Activated T-helper 1 cell treated with anti-CD3 and anti-CD28 coated beads, Interleukin-2, amount 50 U/mL, for 16 hours (primary cell): Measurements from ENCODE around the gene USP5.

Experiments used
- DNase-seq, 2 donors: peaks; one replicate each; pipeline ENCODE4 v3.0.0-alpha.2; 2020; ENCODE audit warnings: low read depth in 1 of 2, low spot score in 1 of 2

USP5 gene

GRCh38 chr12:6840761-6841515, 11.0 kb upstream of the USP5 start, which contains the start of gene GNB3:
Gene GNB3 (plus strand): TSS chr12:6840925. CDS start chr12:6841288, 363 bp downstream.
- no peak for DNase-seq

- DNase-seq = no peak
These were observed 9.9 kb upstream of the USP5 start for GRCh38 chr12:6842075-6842474.

DNA sequence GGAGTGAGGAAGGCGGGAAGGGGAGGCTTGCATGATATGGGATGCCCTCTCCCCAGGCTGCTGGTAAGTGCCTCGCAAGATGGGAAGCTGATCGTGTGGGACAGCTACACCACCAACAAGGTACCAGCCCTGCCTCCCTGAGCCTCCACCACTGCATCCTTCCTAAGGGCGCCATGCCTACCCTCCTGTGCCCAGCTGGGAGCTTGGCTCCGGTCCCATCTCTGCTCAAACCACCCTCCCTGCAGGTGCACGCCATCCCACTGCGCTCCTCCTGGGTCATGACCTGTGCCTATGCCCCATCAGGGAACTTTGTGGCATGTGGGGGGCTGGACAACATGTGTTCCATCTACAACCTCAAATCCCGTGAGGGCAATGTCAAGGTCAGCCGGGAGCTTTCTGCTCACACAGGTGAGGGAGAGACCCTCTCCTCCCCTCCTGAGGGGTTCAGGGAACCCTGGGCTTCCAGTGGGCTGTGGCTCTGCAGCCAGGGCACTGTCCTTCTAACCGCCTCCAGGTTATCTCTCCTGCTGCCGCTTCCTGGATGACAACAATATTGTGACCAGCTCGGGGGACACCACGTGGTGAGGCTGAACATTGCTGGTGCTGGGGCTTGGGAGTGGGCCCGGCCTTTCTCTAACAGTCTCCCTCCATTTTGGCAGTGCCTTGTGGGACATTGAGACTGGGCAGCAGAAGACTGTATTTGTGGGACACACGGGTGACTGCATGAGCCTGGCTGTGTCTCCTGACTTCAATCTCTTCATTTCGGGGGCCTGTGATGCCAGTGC, 8.6 kb upstream of the USP5 start:
- no peak for DNase-seq

GRCh38 chr12:6845395-6845794, 6.6 kb upstream of the USP5 start:
- no peak for DNase-seq

DNA sequence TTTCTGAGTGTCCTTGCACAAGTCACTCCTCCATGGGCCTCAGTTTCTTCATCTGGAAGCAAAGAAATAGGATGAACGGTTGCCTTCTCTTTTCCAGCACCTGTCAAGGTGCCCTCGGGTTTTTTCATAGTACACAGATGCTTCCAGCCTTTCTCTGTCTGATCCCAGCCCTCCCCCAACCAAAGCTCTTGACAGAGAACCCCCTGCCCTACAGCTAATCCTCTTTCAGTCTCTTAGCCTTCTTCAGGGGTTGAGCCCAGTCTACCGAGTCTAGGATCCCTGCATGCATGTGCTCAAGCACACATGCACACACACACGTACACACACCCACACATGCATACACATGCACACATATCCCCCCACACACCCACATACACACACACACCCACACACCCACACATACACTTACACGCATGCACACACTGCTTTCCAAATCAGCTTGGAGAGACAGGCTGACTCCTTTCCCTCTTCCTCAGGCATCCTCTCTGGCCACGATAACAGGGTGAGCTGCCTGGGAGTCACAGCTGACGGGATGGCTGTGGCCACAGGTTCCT, 5.6 kb upstream of the USP5 start:
- DNase-seq = no peak

GRCh38 chr12:6847676-6848075, 4.3 kb upstream of the USP5 start:
- DNase-seq = no peak

GRCh38 chr12:6849427-6849826, 2.5 kb upstream of the USP5 start:
- no peak for DNase-seq

- DNase-seq = no peak
These were observed 1.9 kb upstream of the USP5 start for GRCh38 chr12:6849976-6850560.

- no peak for DNase-seq
These were observed 1.2 kb upstream of the USP5 start for GRCh38 chr12:6850796-6851152.

DNA sequence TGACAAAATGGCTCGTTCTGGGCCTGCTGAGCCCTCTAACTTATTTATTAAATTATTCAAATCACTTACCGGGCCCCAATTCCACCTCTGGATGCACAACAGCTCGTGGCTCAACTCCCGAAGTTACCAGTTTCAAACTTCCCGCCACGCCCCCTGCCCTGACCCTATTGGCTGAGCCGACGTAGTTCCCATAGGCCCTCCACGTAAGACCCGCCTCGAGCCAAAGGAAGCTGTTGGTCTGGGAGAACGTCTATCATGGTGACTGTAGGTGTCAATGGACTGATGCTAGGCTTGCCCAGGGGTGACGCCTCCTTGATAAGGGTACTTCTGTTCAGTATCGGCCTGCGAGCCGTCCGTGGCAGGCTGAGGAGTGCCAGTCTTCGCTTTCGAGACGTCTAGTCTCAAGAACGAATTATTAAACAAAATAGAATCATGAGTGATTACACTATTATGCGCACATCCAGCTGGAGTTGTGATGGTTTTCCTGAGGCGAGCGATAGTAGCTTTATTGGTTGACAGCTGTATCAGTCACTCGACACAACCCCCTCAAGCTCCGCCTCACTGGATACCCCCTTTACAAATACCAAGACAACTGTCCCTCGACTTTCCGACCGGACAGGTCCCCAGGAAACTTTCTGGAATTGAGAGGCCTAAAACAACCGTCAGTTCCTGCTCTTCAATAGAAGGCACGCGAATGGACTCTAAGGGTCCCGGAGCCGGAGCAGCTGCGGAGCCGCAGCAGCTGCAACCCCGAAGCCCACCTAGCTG, 613 bp upstream of the USP5 start, which contains the start of gene CDCA3:
TSS of gene CDCA3 (minus strand) at position 134 of the 768 bp plus-strand sequence. CDS start 334 bp downstream, outside the sequence.
- peak; percentile 79 to 80 for DNase-seq

- DNase-seq = peak in 1 of 2 donors; percentile 52
These were observed 853 bp downstream of the USP5 start for GRCh38 chr12:6852651-6853354.

DNA sequence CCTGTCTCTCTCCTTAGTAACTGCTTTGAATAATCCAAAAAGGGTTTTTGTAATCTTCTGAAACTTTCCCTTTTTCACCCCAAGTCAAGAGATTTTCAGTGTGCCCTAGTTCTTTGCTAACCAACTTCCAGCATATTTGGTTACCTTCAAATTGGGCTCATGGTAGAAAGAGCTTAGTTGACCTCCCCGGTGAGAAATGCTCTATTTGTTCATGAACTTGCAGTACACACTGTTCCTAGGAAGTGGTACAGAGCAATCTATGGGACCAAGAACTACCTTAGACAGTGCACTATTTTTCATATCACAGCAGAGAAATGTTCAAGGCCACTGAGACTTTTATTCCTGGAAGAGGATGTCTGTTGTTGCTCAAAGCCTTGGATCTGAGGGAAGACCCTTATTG, 1.7 kb downstream of the USP5 start:
- DNase-seq = no peak

DNA sequence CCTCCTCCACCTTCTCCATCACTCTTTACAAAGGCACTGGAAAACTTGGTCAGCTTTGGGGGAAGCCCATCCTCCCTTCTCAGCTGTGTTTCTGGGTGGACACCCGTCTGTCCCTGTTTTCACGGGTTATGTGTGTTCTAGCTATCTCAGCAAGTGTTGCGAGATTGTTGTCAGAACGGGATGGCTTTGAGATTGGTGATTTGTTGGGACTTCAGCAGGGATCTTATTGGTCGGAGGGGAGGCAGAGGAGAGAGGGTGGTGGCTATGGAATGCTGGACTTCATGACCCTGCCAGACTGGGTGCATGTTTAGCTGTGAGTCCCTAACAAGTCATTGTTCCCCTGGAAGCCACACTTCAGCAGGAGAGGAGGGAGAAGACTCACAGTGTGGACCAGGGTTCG, 2.1 kb downstream of the USP5 start:
- no peak for DNase-seq

DNA sequence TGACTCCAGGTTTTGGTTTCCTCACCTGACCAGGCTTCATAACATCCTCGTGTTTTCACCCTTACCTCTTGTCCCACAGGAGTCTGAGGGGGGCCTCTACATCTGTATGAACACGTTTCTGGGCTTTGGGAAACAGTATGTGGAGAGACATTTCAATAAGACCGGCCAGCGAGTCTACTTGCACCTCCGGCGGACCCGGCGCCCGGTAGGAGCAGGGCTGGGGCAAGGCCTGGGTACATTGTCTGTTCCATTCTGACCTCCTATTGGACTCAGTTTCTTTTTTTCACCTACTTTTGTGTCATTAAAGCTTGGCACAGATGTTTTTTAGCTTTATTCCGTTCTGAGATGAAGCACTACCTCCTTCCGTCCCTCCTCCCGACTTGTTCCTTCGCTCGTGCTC, 3.4 kb downstream of the USP5 start:
- DNase-seq = no peak

GRCh38 chr12:6858799-6859198, 6.8 kb downstream of the USP5 start:
- no peak for DNase-seq

DNA sequence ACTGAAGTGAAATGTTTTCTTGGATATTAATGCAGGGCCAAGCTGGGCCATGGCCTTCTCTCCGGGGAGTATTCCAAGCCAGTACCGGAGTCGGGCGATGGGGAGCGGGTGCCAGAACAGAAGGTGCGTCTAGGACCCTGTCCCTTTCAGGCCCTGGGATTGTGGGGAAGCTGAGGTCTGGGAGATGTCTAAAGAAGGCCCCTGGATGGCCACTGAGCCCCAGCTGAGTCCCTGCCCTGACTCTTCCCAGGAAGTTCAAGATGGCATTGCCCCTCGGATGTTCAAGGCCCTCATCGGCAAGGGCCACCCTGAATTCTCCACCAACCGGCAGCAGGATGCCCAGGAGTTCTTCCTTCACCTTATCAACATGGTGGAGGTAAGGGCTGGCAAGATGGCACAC, 8.2 kb downstream of the USP5 start:
- no peak for DNase-seq

DNA sequence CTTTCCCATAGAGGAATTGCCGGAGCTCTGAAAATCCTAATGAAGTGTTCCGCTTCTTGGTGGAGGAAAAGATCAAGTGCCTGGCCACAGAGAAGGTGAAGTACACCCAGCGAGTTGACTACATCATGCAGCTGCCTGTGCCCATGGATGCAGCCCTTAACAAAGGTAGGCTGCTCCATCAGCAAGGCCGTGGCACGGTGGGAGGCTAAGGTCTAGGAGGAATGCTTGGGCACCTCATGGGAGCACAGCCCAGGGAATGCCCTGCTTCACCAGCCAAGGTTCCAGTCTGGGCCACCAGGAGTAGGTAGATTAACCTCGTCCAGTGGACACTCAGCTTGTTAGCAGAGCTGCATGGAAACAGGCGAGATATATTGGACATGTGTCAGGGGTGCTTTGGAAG, 9.0 kb downstream of the USP5 start:
- no peak for DNase-seq

- DNase-seq = no peak
These were observed 9.4 kb downstream of the USP5 start for GRCh38 chr12:6861391-6861790.

DNA sequence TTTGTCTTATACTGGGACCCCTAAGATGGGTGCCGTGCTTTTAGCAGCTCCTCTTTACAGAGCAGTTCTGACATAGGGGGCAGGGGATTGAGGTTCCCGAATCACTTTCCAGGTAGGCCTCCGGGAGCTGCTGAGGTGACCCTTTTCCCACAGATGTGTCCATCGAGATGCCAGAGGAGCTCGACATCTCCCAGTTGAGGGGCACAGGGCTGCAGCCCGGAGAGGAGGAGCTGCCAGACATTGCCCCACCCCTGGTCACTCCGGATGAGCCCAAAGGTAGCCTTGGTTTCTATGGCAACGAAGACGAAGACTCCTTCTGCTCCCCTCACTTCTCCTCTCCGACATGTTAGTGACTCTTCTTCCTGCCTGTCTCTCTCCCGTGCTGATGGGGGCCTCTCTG, 11.1 kb downstream of the USP5 start:
- no peak for DNase-seq

GRCh38 chr12:6863586-6864321, 11.8 kb downstream of the USP5 start:
- DNase-seq = no peak
